Stomach smooth muscle (tissue), 2 donors: ENCODE results near the gene ADARB2.

Experiments
- H3K27ac ChIP-seq: one replicate; pipeline ENCODE4 v1.7.0; 2013; ENCODE audit warnings: mild to moderate bottlenecking, low read length, inconsistent platforms
- H3K27me3 ChIP-seq, 2 donors: one replicate each; pipeline ENCODE4 v1.7.0; 2013; ENCODE audit warnings: low read length in 2 of 2; ENCODE audit not compliant: insufficient read depth in 2 of 2, control insufficient read depth in 1 of 2
- H3K36me3 ChIP-seq, 2 donors: one replicate each; pipeline ENCODE4 v1.7.0; 2013; ENCODE audit warnings: low read length in 2 of 2; ENCODE audit not compliant: control insufficient read depth in 2 of 2, insufficient read depth in 2 of 2
- H3K4me1 ChIP-seq: one replicate; pipeline ENCODE4 v1.7.0; 2013; ENCODE audit warnings: low read length; ENCODE audit not compliant: control insufficient read depth, insufficient read depth
- H3K4me3 ChIP-seq, 2 donors: one replicate each; pipeline ENCODE4 v1.7.0; 2013; ENCODE audit warnings: low read length in 2 of 2
- H3K9ac ChIP-seq, 2 donors: one replicate each; pipeline ENCODE4 v1.7.0; 2013; ENCODE audit warnings: low read length in 2 of 2, mild to moderate bottlenecking in 1 of 2
- H3K9me3 ChIP-seq, 2 donors: one replicate each; pipeline ENCODE4 v1.7.0; 2013; ENCODE audit warnings: low read length in 2 of 2; ENCODE audit not compliant: control insufficient read depth in 2 of 2
- donor health status: healthy.
- donor health status: Pancreatic carcinoma.

ADARB2 gene

GRCh38 chr10:1452777-1453176, 284.5 kb downstream of the ADARB2 start:
- no peak overlapping the region for H3K27ac ChIP-seq
- H3K36me3 ChIP-seq, result no peaks in the 10 kb centered on the region
- H3K9ac ChIP-seq, result no peak overlapping the region
- peaks cover 2 to 8% of the 10 kb centered on the region in 2 donors for H3K27me3 ChIP-seq
- H3K4me3 ChIP-seq, result no peak overlapping the region
- no peaks in the 10 kb centered on the region for H3K9me3 ChIP-seq
- H3K4me1 ChIP-seq, result no peaks in the 10 kb centered on the region

GRCh38 chr10:1451941-1452340, 285.4 kb downstream of the ADARB2 start:
- Histone ChIP-seq H3K27ac (no peak overlapping the region), H3K4me3 (no peak overlapping the region), H3K27me3 (peaks cover 2 to 8% of the 10 kb centered on the region in 2 donors), H3K9ac (no peak overlapping the region), H3K36me3 (no peaks in the 10 kb centered on the region), H3K9me3 (no peaks in the 10 kb centered on the region), H3K4me1 (no peaks in the 10 kb centered on the region)

GRCh38 chr10:1451362-1451888, 285.9 kb downstream of the ADARB2 start:
- peaks cover 2 to 8% of the 10 kb centered on the region in 2 donors for H3K27me3 ChIP-seq
- H3K36me3 ChIP-seq, result no peaks in the 10 kb centered on the region
- no peaks in the 10 kb centered on the region for H3K4me1 ChIP-seq
- H3K27ac ChIP-seq, result no peak overlapping the region
- H3K9me3 ChIP-seq, result no peaks in the 10 kb centered on the region
- no peak overlapping the region for H3K4me3 ChIP-seq
- no peak overlapping the region for H3K9ac ChIP-seq

- Histone ChIP-seq H3K4me3 (no peak overlapping the region), H3K9me3 (no peaks in the 10 kb centered on the region), H3K9ac (no peak overlapping the region), H3K27ac (no peak overlapping the region), H3K27me3 (peaks cover 2 to 7% of the 10 kb centered on the region in 2 donors), H3K36me3 (no peaks in the 10 kb centered on the region), H3K4me1 (no peaks in the 10 kb centered on the region)
Measured at GRCh38 chr10:1449572-1450205, 287.6 kb downstream of the ADARB2 start.

GRCh38 chr10:1449021-1449420, 288.3 kb downstream of the ADARB2 start:
- no peaks in the 10 kb centered on the region for H3K4me1 ChIP-seq
- no peak overlapping the region for H3K27ac ChIP-seq
- no peaks in the 10 kb centered on the region for H3K36me3 ChIP-seq
- peaks cover 2 to 7% of the 10 kb centered on the region in 2 donors for H3K27me3 ChIP-seq
- H3K4me3 ChIP-seq, result no peak overlapping the region
- H3K9ac ChIP-seq, result no peak overlapping the region
- no peaks in the 10 kb centered on the region for H3K9me3 ChIP-seq

GRCh38 chr10:1448252-1448930, 288.9 kb downstream of the ADARB2 start:
- H3K27ac ChIP-seq, result no peak overlapping the region
- no peaks in the 10 kb centered on the region for H3K4me1 ChIP-seq
- H3K4me3 ChIP-seq, result no peak overlapping the region
- peaks cover 2 to 7% of the 10 kb centered on the region in 2 donors for H3K27me3 ChIP-seq
- no peak overlapping the region for H3K9ac ChIP-seq
- no peaks in the 10 kb centered on the region for H3K36me3 ChIP-seq
- H3K9me3 ChIP-seq, result no peaks in the 10 kb centered on the region

- H3K4me3 ChIP-seq, result no peak overlapping the region
Measured at GRCh38 chr10:1444826-1445225, 292.5 kb downstream of the ADARB2 start.

GRCh38 chr10:1440897-1441296, 296.4 kb downstream of the ADARB2 start:
- Histone ChIP-seq H3K9ac (no peak overlapping the region), H3K27ac (no peak overlapping the region), H3K27me3 (no peaks in the 10 kb centered on the region), H3K4me3 (no peak overlapping the region), H3K4me1 (no peaks in the 10 kb centered on the region), H3K9me3 (no peaks in the 10 kb centered on the region), H3K36me3 (no peaks in the 10 kb centered on the region)

More at GRCh38 chr10:1444826-1445225, 292.5 kb downstream of the ADARB2 start:
- Histone ChIP-seq H3K27ac (no peak overlapping the region), H3K4me1 (no peaks in the 10 kb centered on the region), H3K36me3 (no peaks in the 10 kb centered on the region), H3K9me3 (no peaks in the 10 kb centered on the region), H3K27me3 (peaks cover 0 to 3% of the 10 kb centered on the region in 2 donors), H3K9ac (no peak overlapping the region)

GRCh38 chr10:1434912-1435692, 302.2 kb downstream of the ADARB2 start:
- no peaks in the 10 kb centered on the region for H3K36me3 ChIP-seq
- H3K27ac ChIP-seq, result no peak overlapping the region
- no peak overlapping the region for H3K9ac ChIP-seq
- H3K9me3 ChIP-seq, result no peaks in the 10 kb centered on the region
- H3K27me3 ChIP-seq, result peaks cover 0 to 3% of the 10 kb centered on the region in 2 donors
- no peaks in the 10 kb centered on the region for H3K4me1 ChIP-seq
- no peak overlapping the region for H3K4me3 ChIP-seq

- no peaks in the 10 kb centered on the region for H3K36me3 ChIP-seq
- H3K9me3 ChIP-seq, result peaks cover 0 to 2% of the 10 kb centered on the region in 2 donors
- H3K27ac ChIP-seq, result no peak overlapping the region
- H3K4me1 ChIP-seq, result no peaks in the 10 kb centered on the region
- H3K4me3 ChIP-seq, result no peak overlapping the region
- H3K9ac ChIP-seq, result no peak overlapping the region
- H3K27me3 ChIP-seq, result peaks cover 0 to 3% of the 10 kb centered on the region in 2 donors
Measured at GRCh38 chr10:1434202-1434601, 303.1 kb downstream of the ADARB2 start.
